HG02588 (cell line): Measurements from ENCODE around the gene TRA2B.

Source experiments
- ATAC-seq: cut with Tn5 transposase; IDR thresholded peaks from one replicate; pipeline ENCODE4 v1.9.1; 2021; ENCODE audit warnings: mild to moderate bottlenecking, moderate library complexity; ENCODE audit not compliant: unreplicated experiment

The TRA2B gene

GRCh38 chr3:185937689-185938374 lies at the start of gene TRA2B:
Gene TRA2B, minus strand, starts transcription at chr3:185938014. Its CDS starts 154 bp downstream, at chr3:185937860.
- ATAC-seq = peak; percentile 89

- ATAC-seq = no peak
These were observed 48.5 kb upstream of the TRA2B start for GRCh38 chr3:185986198-185986777.

- ATAC-seq = no peak
These were observed 46.4 kb upstream of the TRA2B start for GRCh38 chr3:185984203-185984602.

GRCh38 chr3:185983495-185984141 lies 45.8 kb upstream of the TRA2B start:
- no peak for ATAC-seq

GRCh38 chr3:185982632-185983031 lies 44.8 kb upstream of the TRA2B start:
- ATAC-seq = no peak

GRCh38 chr3:185981621-185982020 lies 43.8 kb upstream of the TRA2B start:
- no peak for ATAC-seq

- no peak for ATAC-seq
These were observed 41.9 kb upstream of the TRA2B start for GRCh38 chr3:185979721-185980121.

- ATAC-seq = no peak
These were observed 40.7 kb upstream of the TRA2B start for GRCh38 chr3:185978516-185978915.

- ATAC-seq = no peak
These were observed 39.8 kb upstream of the TRA2B start for GRCh38 chr3:185977679-185978040.

GRCh38 chr3:185976977-185977678 lies 39.3 kb upstream of the TRA2B start:
- ATAC-seq = peak; percentile 83

- no peak for ATAC-seq
These were observed 38.3 kb upstream of the TRA2B start for GRCh38 chr3:185976100-185976499.

GRCh38 chr3:185971579-185971978 lies 33.8 kb upstream of the TRA2B start:
- ATAC-seq = no peak

- ATAC-seq = no peak
These were observed 30.4 kb upstream of the TRA2B start for GRCh38 chr3:185968168-185968567.

GRCh38 chr3:185966655-185967054 lies 28.8 kb upstream of the TRA2B start:
- no peak for ATAC-seq

- no peak for ATAC-seq
These were observed 27.7 kb upstream of the TRA2B start for GRCh38 chr3:185965496-185965895.

- ATAC-seq = no peak
These were observed 23.9 kb upstream of the TRA2B start for GRCh38 chr3:185961675-185962232.

GRCh38 chr3:185960522-185961288 lies 22.9 kb upstream of the TRA2B start:
- ATAC-seq = no peak

GRCh38 chr3:185959609-185960521 lies 22.1 kb upstream of the TRA2B start:
- no peak for ATAC-seq

GRCh38 chr3:185958626-185959025 lies 20.8 kb upstream of the TRA2B start:
- ATAC-seq = no peak

GRCh38 chr3:185956244-185956643 lies 18.4 kb upstream of the TRA2B start:
- no peak for ATAC-seq
